ENCODE data around the gene DYNC1I1.

The DYNC1I1 gene

GRCh38 chr7:96084881-96085553 is 312.7 kb downstream of the DYNC1I1 start:
- TF ChIP-seq SIN3A (IDR thresholded peaks at IDR 0.05; ENCODE audit: borderline replicate concordance, insufficient read depth, low read length) (no peak), REST (IDR thresholded peaks at IDR 0.05; ENCODE audit: insufficient read depth in 1 of 2, low read depth in 2 of 2, low read length in 2 of 2) (no peak), POLR2AphosphoS5 (IDR thresholded peaks at IDR 0.05; ENCODE audit: low read depth, low read length) (no peak), TAF1 (IDR thresholded peaks at IDR 0.05; ENCODE audit: borderline replicate concordance, insufficient read depth, low read length) (no peak), FOXP2 (optimal IDR thresholded peaks at IDR 0.05; ENCODE audit: borderline replicate concordance, extremely low read depth, extremely low read length, insufficient read depth) (no peak)

GRCh38 chr7:96085953-96086352 is 313.6 kb downstream of the DYNC1I1 start:
- TF ChIP-seq POLR2AphosphoS5 (IDR thresholded peaks at IDR 0.05; ENCODE audit: low read depth, low read length) (no peak), SIN3A (IDR thresholded peaks at IDR 0.05; ENCODE audit: borderline replicate concordance, insufficient read depth, low read length) (no peak), REST (IDR thresholded peaks at IDR 0.05; ENCODE audit: insufficient read depth in 1 of 2, low read depth in 2 of 2, low read length in 2 of 2) (no peak), FOXP2 (optimal IDR thresholded peaks at IDR 0.05; ENCODE audit: borderline replicate concordance, extremely low read depth, extremely low read length, insufficient read depth) (no peak), TAF1 (IDR thresholded peaks at IDR 0.05; ENCODE audit: borderline replicate concordance, insufficient read depth, low read length) (no peak)

- TF ChIP-seq SIN3A (IDR thresholded peaks at IDR 0.05; ENCODE audit: borderline replicate concordance, insufficient read depth, low read length) = no peak
- no peak for TF ChIP-seq POLR2AphosphoS5 (IDR thresholded peaks at IDR 0.05; ENCODE audit: low read depth, low read length)
- TF ChIP-seq REST (IDR thresholded peaks at IDR 0.05; ENCODE audit: insufficient read depth in 1 of 2, low read depth in 2 of 2, low read length in 2 of 2) = no peak
- TF ChIP-seq TAF1 (IDR thresholded peaks at IDR 0.05; ENCODE audit: borderline replicate concordance, insufficient read depth, low read length) = no peak
These were observed 316.2 kb downstream of the DYNC1I1 start for GRCh38 chr7:96088579-96088978.

- TF ChIP-seq FOXP2 (optimal IDR thresholded peaks at IDR 0.05; ENCODE audit: borderline replicate concordance, extremely low read depth, extremely low read length, insufficient read depth) = no peak
These were observed 317.2 kb downstream of the DYNC1I1 start for GRCh38 chr7:96089511-96089910.

GRCh38 chr7:96090756-96091155 is 318.4 kb downstream of the DYNC1I1 start:
- TF ChIP-seq TAF1 (IDR thresholded peaks at IDR 0.05; ENCODE audit: borderline replicate concordance, insufficient read depth, low read length) = no peak

- TF ChIP-seq REST (IDR thresholded peaks at IDR 0.05; ENCODE audit: insufficient read depth in 1 of 2, low read depth in 2 of 2, low read length in 2 of 2) (no peak), TAF1 (IDR thresholded peaks at IDR 0.05; ENCODE audit: borderline replicate concordance, insufficient read depth, low read length) (no peak), SIN3A (IDR thresholded peaks at IDR 0.05; ENCODE audit: borderline replicate concordance, insufficient read depth, low read length) (no peak), POLR2AphosphoS5 (IDR thresholded peaks at IDR 0.05; ENCODE audit: low read depth, low read length) (no peak), FOXP2 (optimal IDR thresholded peaks at IDR 0.05; ENCODE audit: borderline replicate concordance, extremely low read depth, extremely low read length, insufficient read depth) (no peak)
These were observed 321.1 kb downstream of the DYNC1I1 start for GRCh38 chr7:96093435-96093834.
